Activated T-helper 1 cell treated with anti-CD3 and anti-CD28 coated beads, Interleukin-2, amount 50 U/mL, for 16 hours (primary cell): Measurements from ENCODE around the gene RNF223.
"Not testable (repeated sequence)": the region's sequence is repeated elsewhere in the genome, so short reads cannot be mapped to it uniquely, and the experiment has no call there.

ENCODE experiments used
- DNase-seq, 2 donors: peaks; one replicate each; pipeline ENCODE4 v3.0.0-alpha.2; 2020; ENCODE audit warnings: low read depth in 1 of 2, low spot score in 1 of 2

Gene RNF223

DNA sequence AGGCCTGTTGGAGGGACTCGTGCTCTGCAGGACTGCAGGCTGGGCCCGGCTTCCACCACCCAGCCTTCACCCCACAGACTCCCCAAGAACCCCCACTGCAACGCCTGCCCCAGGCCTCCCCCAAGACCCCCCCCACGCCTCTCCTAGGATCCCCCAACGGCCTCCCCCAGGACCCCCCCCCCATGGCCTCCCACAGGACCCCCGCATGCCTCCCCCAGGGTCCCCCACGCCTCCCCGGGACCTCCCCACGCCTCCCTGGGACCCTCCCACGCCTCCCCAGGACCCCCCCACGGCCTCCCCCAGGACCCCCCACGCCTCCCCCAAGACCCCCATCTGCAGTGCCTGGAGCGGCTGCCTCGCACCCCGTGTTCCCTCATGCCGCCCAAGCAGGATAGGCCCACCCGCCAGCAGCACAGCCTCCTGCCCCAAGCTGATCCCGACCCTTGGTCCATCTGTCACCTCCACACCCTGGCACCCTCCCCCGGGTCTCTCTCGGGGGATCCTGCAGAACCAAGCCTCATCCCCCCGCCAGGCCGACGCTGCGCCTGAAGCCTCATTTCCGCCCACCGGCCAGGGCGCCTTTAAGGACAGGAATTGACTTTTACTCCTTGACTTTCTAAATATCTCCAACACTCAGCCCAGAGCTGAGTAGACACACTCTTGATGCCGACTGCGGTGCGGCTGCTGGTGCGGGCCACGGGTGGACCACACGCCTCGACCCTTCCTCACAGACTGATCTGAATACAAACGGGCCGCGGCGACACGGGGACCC, 14.1 kb upstream of the RNF223 start:
- no peak for DNase-seq

DNA sequence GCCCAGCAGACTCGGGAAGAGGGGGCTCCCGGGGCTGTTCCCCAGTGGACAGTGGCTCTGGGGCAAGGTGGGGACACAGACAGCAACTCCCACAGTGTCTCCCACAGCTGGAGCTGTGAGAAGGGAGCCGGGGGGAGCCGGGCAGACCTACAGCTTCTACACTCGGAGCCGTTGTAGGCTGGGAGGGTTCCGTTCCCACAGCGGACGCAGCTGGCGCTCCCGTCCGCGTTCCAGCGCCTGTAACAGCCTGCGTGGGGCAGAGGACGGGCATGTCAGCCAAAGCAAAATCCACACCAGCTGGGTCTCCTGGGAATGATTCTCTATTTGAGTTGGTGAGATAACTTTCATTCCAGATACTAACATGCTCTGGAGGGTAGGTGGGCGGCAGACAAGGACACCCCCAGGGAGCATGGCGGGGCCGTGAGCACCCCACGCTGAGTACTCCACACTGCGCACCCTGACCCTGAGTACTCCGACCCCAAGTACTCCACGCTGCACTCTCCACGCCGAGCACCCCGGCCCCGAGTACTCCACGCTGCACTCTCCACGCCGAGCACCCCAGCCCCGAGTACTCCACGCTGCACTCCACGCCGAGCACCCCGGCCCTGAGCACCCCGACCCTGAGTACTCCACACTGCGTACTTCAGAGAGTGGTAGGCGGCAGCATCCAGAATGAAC, 13.4 kb upstream of the RNF223 start:
- no peak for DNase-seq

DNA sequence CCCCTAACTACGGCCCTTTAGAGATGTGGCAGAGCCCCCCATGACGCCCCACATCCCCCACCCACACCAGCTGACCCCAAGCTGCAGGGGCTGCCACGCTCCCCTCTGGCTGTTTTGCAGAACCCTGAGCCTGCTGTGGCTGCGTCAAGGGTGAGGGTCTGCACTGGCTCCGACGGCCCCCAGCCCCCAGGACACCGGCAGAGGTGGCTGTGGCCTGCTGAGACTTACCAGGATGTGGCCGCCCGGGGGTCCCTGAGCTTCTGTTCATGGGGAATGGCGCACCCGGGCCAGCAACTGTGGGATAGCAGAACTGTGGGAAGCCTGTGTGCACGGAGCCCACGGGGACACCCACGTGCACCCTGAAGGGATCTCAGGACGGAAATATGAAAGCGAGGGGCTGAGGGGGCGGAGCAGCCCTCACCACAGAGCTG, 12.8 kb upstream of the RNF223 start:
- no peak for DNase-seq

DNA sequence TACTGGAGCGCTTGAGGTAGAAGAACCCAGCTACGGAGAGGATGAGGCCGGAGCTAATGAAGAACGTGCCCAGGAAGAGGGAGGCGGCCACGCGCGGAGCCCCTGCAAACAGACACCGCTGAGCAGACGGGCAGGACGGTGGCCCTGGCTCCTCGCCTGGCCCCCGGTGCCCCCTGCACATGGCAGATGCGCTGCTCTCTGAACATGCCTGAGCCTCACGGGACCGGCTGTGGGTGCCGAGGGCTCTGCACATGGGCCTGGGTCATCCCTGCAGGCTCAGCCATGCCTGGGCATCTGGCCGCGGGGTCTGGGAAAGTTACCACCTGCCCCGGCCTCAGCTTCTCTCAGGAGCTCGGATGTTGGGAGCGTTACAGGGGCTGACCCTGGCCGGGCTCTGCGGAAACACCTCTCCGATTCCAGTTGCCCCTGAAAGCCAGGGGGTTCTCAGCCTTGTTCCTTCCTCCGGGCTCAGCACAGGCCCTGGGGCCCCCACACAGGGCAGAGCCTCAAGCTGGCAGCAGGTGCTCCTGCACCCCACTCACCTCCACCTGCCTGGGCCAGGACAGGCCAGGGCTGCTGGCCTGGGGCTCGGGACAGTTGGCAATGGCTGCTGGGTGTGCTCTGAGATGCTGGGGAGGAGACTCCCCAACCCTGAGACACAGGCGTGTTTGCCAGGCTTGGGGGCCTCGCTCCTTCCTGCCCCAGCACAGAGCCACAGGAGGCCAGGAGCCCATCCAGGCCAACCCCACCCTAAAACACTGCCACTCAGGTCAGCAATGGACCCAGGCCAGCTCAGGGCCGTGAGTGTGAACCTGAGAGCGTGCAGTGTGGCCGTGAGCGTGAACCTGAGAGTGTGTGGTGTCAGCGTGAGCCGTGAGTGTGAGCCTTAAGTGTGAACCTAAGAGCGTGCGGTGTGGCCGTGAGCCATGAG, 12.1 kb upstream of the RNF223 start:
- no peak for DNase-seq

DNA sequence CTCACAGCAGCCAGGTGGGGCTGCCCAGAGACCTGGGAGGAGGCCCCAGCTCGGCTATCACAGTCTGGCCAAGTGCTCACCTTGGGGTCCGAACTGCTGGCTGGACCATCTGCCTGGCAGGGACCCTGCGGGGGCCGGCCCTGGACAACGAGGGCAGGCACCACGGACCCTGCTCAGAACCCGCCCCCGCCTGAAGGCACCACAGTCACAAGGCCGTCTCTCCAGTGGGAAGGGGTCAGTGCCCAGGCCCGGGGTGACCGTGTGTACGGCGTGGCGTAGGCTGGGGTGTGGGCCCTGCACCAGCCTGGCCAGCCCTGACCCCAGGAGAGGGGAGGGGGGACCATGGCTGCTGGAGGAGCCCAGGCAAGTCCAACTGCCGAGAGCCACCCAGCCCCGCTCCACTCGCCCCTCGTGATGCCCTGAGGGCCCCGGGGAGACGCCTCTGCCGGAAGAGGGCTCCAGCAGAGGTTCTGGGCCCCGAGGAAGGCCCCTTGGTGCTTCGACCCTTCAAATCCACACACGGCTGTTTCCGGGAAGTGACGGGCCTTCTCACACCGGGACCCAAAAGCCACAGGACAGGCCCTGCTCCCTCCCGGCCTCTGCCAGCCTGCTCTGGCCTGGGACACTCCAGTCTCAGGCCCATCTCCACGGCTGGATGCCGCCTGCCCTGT, 11.2 kb upstream of the RNF223 start:
- DNase-seq: no peak

DNA sequence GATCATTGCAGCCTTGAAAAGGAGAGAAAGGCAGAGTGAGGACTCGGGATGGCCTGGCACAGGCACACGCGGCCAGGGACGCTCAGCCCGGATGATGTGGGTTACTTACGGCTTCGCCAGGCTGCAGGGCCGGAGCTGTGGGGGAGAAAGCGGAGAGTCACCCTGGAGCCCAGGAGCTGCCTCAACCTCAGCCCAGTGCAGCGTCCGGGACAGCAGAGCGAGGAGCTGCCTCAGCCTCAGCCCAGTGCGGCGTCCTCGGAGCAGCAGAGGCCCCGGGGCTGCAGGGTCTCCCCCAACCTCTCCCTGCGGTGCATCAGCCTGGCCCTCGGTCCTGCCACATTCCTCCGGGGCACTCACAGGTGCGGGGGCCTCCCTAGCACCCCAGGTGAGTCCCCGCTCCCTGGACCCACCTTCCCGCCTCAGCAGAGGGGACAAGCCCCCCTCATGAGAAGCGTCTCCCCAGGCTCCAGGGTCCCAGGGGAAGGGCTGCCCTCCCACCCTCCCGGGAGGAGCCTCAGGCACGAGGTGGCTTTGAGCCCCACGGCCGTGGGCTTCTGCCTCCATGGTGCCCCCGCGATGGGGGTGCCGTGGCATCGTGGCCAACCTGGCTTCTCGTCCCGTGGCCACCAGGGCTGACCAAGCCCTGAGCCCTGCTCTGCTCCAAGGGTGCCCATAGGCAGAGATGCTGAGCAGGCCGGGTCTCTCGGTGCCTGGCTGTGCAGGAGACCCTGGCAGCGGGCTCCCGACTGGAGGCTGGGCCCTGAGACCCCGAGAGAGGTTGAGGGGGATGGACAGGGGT, 10.5 kb upstream of the RNF223 start:
- DNase-seq: no peak

DNA sequence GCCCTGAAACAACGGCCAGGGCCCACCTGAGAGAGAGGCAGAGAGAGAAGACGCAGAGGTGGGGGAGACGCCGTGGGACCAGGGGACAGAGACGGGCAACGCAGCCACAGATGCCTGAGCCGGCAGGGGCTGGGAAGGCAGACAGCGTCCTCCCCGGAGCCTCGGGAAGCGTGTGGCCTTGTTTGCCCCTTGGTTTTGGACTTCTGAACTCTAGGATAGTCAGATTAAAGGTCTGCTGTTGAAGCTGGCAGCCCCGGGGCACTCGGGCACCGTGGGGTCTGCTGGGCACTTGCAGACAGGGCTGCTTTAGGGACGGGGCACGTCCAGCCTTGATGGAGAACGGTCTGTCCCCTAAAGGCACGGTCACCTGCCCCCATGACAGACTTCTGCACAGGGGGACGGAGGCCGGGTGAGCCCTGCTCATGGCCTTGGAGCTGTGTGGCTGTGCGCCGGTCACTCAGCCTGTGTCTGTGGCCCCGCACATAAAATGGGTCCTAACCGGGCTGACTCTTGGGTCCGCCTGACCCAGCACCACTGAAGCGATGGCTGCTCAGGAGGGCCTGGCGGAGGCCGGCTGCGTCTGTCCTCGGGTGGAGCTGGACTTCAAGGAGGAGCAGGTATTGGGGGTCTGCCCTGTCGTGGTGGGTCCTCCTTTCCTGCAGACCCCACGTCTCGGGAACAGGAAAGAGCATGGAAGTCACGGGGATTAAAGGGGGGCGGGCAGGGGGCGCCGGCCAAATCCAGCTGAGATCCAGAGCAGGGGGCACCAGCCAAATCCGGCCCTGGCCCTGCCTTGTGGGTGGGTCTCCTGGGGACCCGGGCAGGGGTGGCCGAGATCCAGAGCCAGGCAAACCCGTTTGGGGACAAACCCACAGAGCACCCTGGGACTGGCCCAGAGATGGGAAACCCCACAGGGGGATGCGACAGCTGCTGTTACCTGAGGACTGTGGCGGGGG, 9.6 kb upstream of the RNF223 start:
- DNase-seq: no peak

DNA sequence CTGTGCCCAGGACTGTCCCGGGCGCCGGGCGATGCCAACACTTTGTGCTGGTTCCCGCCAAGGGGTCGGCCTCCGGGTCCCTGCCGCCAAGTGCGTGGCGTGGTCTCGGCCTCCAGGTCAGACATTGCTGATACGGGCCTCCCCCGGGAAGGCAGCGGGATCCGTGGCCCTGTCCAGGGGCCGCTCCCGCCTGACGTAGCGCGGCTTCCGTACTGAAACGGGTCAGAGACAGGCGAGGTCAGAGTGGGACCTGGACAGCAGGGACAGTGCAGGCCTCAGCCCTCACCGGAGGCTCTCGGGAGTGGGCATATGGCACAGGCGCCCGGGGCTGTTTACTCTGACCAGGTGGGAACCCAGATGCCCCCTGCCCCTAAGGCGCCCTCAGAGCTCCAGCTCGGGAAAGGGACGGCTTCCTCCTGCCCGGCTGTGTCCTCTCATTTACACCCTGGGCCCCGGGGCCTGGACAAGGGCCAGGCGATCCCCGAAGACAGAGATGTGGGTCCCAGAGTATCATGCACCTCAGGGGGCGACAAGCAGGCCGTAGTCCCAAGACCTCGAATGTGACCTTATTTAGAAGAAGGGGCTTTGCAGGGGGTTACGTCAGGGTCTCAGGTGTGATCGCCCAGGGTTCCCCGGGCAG, 8.8 kb upstream of the RNF223 start:
- DNase-seq: no peak

DNA sequence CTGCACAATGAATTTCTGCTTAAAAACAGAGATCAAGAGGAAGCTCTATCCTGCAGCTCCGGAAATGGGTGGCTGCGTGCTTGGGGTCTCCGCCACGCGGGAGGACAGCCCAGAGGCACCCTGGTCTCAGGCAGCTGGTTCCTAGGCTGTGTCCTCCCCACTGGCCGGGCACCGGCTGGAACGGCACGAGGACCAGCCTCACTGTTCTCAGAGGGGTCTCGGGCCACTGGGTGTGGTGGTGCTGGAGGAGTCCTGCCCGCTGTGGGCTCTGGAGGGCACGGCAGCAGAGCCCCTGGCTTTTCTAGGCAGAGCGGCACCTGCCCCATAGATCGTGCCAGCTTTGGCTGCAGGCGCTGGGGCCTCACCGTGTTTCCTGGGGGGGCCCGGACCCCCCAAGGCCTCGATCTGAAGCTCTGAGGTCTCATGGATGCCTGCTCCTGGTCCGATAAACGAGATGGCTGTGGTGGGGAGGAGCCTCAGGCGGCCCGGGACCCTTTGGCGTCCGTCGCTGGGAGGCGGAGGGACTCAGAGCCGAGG, 8.2 kb upstream of the RNF223 start:
- no peak for DNase-seq

DNA sequence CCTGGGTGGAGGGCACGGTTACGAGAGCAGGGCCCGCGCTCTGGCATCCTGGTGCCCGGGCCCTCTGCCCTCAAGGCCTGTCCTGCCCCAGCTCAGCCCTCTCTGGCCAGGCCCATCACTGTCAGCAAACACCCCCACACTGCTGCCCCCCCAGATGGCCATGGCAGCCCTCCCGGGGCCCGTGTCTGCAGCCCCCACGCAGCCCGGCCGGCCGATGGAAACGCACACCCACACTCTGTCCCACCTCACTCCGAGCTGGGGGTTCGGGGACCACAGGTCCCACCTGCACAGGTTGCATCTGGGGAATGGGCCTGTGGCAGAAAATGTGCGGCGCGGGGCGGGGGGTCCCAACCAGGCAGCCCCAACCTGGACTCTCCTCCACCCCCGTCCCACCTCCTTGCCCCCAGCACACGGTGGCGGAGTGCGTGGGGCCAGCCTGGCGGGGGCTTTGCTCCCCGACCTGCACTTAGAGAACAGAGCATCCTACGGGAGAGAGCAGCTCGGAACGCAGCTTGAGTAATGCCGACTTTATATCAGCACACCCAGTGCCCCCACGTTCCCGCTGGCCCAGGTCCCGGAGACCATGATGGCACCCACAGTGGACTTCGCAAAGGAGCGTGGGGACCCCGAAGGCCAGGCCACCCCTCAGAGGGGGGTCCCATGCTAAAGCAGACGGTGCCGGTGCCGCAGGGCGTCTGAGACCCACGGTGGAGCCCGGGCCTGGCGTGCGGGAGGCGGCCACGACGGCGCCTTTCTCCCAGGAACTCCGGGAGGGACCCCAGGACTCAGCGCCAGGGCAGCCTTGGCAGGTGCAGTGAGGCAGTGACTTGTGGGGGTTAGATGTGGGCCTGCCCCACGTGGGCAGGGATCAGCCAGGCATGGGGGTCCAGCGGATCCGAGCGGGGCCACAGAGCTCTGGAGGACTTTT, 7.5 kb upstream of the RNF223 start:
- no peak for DNase-seq

DNA sequence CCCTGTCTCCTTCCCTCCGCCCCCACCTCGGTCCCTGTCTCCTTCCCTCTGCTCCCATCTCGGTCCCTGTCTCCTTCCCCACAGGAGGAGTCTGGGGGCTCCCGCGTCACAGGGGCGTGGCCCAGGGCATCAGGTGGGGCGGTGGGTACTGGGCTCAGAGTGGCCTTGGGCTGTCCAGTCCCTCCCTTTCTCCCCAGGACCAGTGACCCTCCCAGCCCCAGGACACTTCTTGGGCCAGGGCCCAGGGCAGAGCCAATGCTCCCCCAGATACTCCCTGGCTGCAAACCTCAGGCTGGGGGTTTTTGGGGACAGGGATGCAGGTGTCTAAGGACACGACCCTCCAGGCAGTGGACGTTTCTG, 6.8 kb upstream of the RNF223 start:
- no peak for DNase-seq

DNA sequence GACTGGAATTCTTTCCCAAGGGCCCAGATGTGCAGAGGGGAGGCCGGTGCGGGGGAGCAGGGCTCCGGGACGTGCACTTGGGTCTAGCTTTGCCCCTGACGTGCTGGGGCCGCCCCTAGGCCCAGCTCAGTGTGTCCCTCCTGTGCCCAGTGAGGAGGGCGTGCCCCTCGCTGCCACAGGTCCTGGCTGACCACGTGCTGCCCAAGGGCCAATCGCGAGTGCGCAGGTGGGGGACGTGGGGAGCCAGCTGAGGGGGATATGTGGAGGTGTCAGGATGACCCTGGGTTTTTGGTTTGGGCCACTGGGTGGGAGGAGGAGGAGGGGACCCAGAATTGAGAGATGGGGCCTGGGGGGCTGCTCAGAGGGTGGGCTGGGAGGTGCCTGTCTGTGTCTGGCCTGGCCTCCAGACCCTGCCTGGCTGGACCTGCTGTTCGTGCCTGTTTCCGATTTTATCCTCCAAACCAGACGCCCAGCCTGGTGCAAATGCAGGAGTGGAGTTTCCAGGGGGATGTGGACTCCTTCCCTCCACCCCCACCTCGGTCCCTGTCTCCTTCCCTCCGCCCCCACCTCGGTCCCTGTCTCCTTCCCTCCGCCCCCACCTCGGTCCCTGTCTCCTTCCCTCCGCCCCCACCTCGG, 6.1 kb upstream of the RNF223 start:
- DNase-seq: peak in 1 of 2 donors; percentile 1

DNA sequence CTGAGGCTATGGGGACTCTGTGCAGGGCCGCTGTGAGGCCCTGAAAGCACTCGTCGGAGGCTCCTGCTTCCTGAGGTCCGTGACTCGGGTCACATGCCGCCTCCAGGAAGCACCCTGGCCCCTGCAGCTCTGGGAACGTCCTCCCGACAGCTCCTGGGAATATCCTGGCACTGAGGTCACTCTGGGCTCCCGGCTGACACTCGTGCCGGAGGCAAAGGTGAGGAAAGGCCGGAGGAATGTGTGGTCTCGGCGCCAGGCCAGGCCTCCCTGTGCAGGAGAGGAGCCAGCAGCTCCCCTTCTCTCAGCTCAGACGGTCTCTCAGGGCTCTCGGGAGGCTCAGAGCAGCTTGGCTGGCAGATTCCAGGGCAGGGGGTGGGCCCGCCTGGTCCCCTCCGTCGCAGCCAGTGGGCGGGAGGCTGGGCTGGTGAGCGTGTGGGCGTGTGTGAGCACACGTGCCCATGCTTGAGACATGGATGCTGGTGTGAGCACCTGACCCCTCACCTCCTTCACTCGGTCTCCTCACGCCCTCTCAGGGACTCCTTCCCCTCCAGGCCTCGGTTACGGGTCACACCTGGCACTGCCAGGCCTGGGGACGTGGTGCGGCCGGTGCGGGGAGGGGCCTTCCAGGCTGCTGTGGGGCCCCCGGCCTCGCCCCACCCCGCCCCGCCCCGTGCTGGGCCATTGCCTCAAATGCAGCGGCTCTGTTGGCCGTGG, 5.5 kb upstream of the RNF223 start:
- DNase-seq: peak in 1 of 2 donors; percentile 3

DNA sequence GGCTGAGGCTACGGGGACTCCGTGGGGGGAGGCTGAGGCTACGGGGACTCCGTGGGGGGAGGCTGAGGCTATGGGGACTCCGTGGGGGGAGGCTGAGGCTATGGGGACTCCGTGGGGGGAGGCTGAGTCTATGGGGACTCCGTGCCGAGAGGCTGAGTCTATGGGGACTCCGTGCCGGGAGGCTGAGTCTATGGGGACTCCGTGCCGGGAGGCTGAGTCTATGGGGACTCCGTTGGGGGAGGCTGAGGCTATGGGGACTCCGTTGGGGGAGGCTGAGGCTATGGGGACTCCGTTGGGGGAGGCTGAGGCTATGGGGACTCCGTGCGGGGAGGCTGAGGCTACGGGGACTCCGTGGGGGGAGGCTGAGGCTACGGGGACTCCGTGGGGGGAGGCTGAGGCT, 3.3 kb upstream of the RNF223 start:
- not testable (repeated sequence) for DNase-seq

DNA sequence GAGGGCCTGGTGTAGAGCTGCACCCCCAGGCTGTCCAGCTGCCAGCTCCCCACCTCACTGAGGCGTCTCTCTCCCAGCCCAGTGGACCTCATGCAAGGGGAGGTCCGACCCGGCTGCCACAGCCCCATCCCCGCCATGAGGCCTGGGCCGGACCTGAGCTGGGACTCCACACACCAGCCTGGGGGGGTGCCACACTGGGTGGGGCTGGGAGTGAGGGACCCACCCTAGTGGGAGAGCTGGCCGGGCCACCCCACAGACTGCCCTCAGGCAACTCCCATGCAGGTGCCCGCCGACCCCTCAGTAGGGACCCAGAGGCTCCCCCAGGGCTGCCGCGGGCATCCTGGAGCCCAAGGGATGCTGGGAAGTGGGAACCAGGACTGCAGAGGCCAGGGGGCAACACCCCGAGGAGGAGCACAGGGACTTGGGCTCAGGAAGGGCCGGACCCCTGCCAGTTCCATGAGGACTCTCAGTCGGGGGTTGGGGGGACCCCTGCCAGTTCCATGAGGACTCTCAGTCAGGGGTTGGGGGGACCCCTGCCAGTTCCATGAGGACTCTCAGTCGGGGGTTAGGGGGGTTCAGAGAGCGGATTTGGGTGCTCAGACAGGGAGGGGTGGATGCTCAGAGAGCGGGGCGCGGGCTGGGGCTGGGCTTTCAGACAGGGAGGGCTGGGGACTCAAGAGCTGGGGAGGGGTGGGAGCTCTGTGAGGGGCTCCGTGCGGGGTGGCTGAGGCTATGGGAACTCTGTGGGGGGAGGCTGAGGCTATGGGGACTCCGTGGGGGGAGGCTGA, 1.2 kb upstream of the RNF223 start:
- no peak for DNase-seq
